ENCODE measurements around the gene FLT4. TPM values are rescaled to one million over a fixed set of nuclear protein-coding genes. Genes with fewer than 3 reads are reported as not detected.

FLT4 gene
- polyA plus RNA-seq, 1 donor from 2014 or later, result 0.04 TPM

GRCh38 chr5:180558232-180558631 is 91.2 kb downstream of the FLT4 start:
- no peak overlapping the region for H2AFZ ChIP-seq (ENCODE audit: low read depth, low read length)
- no peaks in the 10 kb centered on the region for H3K9me3 ChIP-seq (ENCODE audit: low read length)
- H3K4me2 ChIP-seq (ENCODE audit: low read length), result no peak overlapping the region
- H3K79me2 ChIP-seq (replicated peaks; ENCODE audit: insufficient read depth, low read length), result peaks cover 16% of the 10 kb centered on the region
- H3K9ac ChIP-seq (ENCODE audit: low read length), result no peak overlapping the region
- H3F3A ChIP-seq (ENCODE audit: insufficient read depth, low read length, poor library complexity, severe bottlenecking), result no peaks in the 10 kb centered on the region
- H3K27ac ChIP-seq (ENCODE audit: low read length), result no peak overlapping the region
- no peak overlapping the region for H3K4me3 ChIP-seq (ENCODE audit: low read length)
- H3K9me2 ChIP-seq (ENCODE audit: insufficient read depth, low read length), result no peaks in the 10 kb centered on the region
- no peaks in the 10 kb centered on the region for H3K27me3 ChIP-seq (ENCODE audit: insufficient read depth, low read depth, low read length)
- H3K36me3 ChIP-seq (ENCODE audit: insufficient read depth, low read length), result peaks cover 20% of the 10 kb centered on the region
- no peaks in the 10 kb centered on the region for H4K20me1 ChIP-seq (ENCODE audit: insufficient read depth)
- TF ChIP-seq EP300 (conservative IDR thresholded peaks at IDR 0.05; ENCODE audit: poor library complexity, severe bottlenecking), result no peak

- H3K27ac ChIP-seq (ENCODE audit: low read length), result no peak overlapping the region
- H3K4me2 ChIP-seq (ENCODE audit: low read length), result no peak overlapping the region
- peaks cover 26% of the 10 kb centered on the region for H3K36me3 ChIP-seq (ENCODE audit: insufficient read depth, low read length)
- no peaks in the 10 kb centered on the region for H4K20me1 ChIP-seq (ENCODE audit: insufficient read depth)
- no peaks in the 10 kb centered on the region for H3K9me3 ChIP-seq (ENCODE audit: low read length)
- no peaks in the 10 kb centered on the region for H3K9me2 ChIP-seq (ENCODE audit: insufficient read depth, low read length)
- H3F3A ChIP-seq (ENCODE audit: insufficient read depth, low read length, poor library complexity, severe bottlenecking), result no peaks in the 10 kb centered on the region
- H3K27me3 ChIP-seq (ENCODE audit: insufficient read depth, low read depth, low read length), result no peaks in the 10 kb centered on the region
- TF ChIP-seq EP300 (conservative IDR thresholded peaks at IDR 0.05; ENCODE audit: poor library complexity, severe bottlenecking), result no peak
- TF ChIP-seq TAF1 (IDR thresholded peaks at IDR 0.05; ENCODE audit: low read depth), result no peak
- TF ChIP-seq EZH2 (IDR thresholded peaks at IDR 0.05; ENCODE audit: borderline replicate concordance, insufficient read depth, low read length, poor library complexity, severe bottlenecking), result no peak
- TF ChIP-seq CTCF (IDR thresholded peaks at IDR 0.05; ENCODE audit: poor library complexity, severe bottlenecking), result no peak
- TF ChIP-seq POLR2AphosphoS5 (IDR thresholded peaks at IDR 0.05), result no peak
- no peak for TF ChIP-seq MXI1 (conservative IDR thresholded peaks at IDR 0.05; ENCODE audit: poor library complexity, severe bottlenecking)
- TF ChIP-seq SMC3 (conservative IDR thresholded peaks at IDR 0.05; ENCODE audit: poor library complexity), result no peak
- TF ChIP-seq RAD21 (conservative IDR thresholded peaks at IDR 0.05), result no peak
- TF ChIP-seq REST (IDR thresholded peaks at IDR 0.05; ENCODE audit: borderline replicate concordance), result no peak
- H3K79me2 ChIP-seq (replicated peaks; ENCODE audit: insufficient read depth, low read length), result peaks cover 16% of the 10 kb centered on the region
- H3K9ac ChIP-seq (ENCODE audit: low read length), result no peak overlapping the region
- no peak overlapping the region for H3K4me3 ChIP-seq (ENCODE audit: low read length)
- no peak overlapping the region for H2AFZ ChIP-seq (ENCODE audit: low read depth, low read length)
Observed at GRCh38 chr5:180557217-180557809, 92.1 kb downstream of the FLT4 start.
